Measurements from ENCODE around the gene TLR10.
"Not testable (repeated sequence)": the region's sequence is repeated elsewhere in the genome, so short reads cannot be mapped to it uniquely, and the experiment has no call there.

The TLR10 gene

GRCh38 chr4:38802561-38803355 lies 20.0 kb upstream of the TLR10 start:
- DNase-seq (ENCODE audit: low spot score), result no peak

- no peak for DNase-seq (ENCODE audit: low spot score)
Observed at GRCh38 chr4:38800961-38801450, 18.2 kb upstream of the TLR10 start.

- DNase-seq (ENCODE audit: low spot score), result no peak
Observed at GRCh38 chr4:38800366-38800765, 17.6 kb upstream of the TLR10 start.

- DNase-seq (ENCODE audit: low spot score), result no peak
Observed at GRCh38 chr4:38795087-38795486, 12.3 kb upstream of the TLR10 start.

GRCh38 chr4:38794051-38794450 lies 11.3 kb upstream of the TLR10 start:
- no peak for DNase-seq (ENCODE audit: low spot score)

- DNase-seq (ENCODE audit: low spot score), result no peak
Observed at GRCh38 chr4:38791010-38791409, 8.2 kb upstream of the TLR10 start.

GRCh38 chr4:38788317-38788716 lies 5.5 kb upstream of the TLR10 start:
- no peak for DNase-seq (ENCODE audit: low spot score)

- no peak for DNase-seq (ENCODE audit: low spot score)
Observed at GRCh38 chr4:38787693-38788092, 4.9 kb upstream of the TLR10 start.

- no peak for DNase-seq (ENCODE audit: low spot score)
Observed at GRCh38 chr4:38785901-38786402, 3.2 kb upstream of the TLR10 start.

- no peak for DNase-seq (ENCODE audit: low spot score)
Observed at GRCh38 chr4:38785041-38785790, 2.4 kb upstream of the TLR10 start.

- no peak for DNase-seq (ENCODE audit: low spot score)
Observed at GRCh38 chr4:38784141-38784540, 1.4 kb upstream of the TLR10 start.

- DNase-seq (ENCODE audit: low spot score), result no peak
Observed at GRCh38 chr4:38783109-38783460, 295 bp upstream of the TLR10 start.

GRCh38 chr4:38781854-38782261 lies 932 bp downstream of the TLR10 start:
- DNase-seq (ENCODE audit: low spot score), result no peak

- no peak for DNase-seq (ENCODE audit: low spot score)
Observed at GRCh38 chr4:38780833-38781484, 1.8 kb downstream of the TLR10 start.

- no peak for DNase-seq (ENCODE audit: low spot score)
Observed at GRCh38 chr4:38779790-38780189, 3.0 kb downstream of the TLR10 start.

GRCh38 chr4:38777925-38778324 lies 4.9 kb downstream of the TLR10 start:
- not testable (repeated sequence) for DNase-seq (ENCODE audit: low spot score)

- DNase-seq (ENCODE audit: low spot score), result no peak
Observed at GRCh38 chr4:38775326-38775725, 7.5 kb downstream of the TLR10 start.

GRCh38 chr4:38774181-38774955 lies 8.4 kb downstream of the TLR10 start:
- no peak for DNase-seq (ENCODE audit: low spot score)

GRCh38 chr4:38770281-38770680 lies 12.5 kb downstream of the TLR10 start:
- DNase-seq (ENCODE audit: low spot score), result not testable (repeated sequence)

- no peak for DNase-seq (ENCODE audit: low spot score)
Observed at GRCh38 chr4:38769857-38770256, 12.9 kb downstream of the TLR10 start.

GRCh38 chr4:38769441-38769840 lies 13.3 kb downstream of the TLR10 start:
- DNase-seq (ENCODE audit: low spot score), result no peak
